Spleen (tissue), 11 donors: ENCODE results near the gene TMEM255B. TPM values are rescaled to one million over a fixed set of nuclear protein-coding genes. Genes with fewer than 3 reads are reported as not detected.
A peak's percentile ranks its signal among the peaks of the same experiment; 100 is the strongest.

Experiments used
- DNase-seq: peaks from one replicate; pipeline ENCODE4 v3.0.0-alpha.2; 2020
- H3K27ac ChIP-seq, 8 donors: fragments of 200-600 bp; sonication (generic) in 7 of 8; 1 replicate in 4 of 8; 2 replicates in 4 of 8; pipeline versions ENCODE4 v1.5.0 to v1.8.0; 2016 to 2021; ENCODE audit warnings: inconsistent platforms in 4 of 8, mild to moderate bottlenecking in 4 of 8, moderate library complexity in 1 of 8
- H3K27me3 ChIP-seq, 7 donors: fragments of 200-600 bp; sonication (generic) in 6 of 7; replicated peaks in 1 of 7; 1 replicate in 4 of 7; 2 replicates in 3 of 7; pipeline versions ENCODE4 v1.5.0 to v1.8.0; 2016 to 2021; ENCODE audit warnings: inconsistent platforms in 3 of 7, mild to moderate bottlenecking in 1 of 7
- H3K36me3 ChIP-seq, 6 donors: fragments of 200-600 bp; sonication (generic) in 5 of 6; 1 replicate in 4 of 6; 2 replicates in 2 of 6; pipeline versions ENCODE4 v1.5.0 to v1.8.0; 2016 to 2021; ENCODE audit warnings: inconsistent platforms in 2 of 6
- H3K4me1 ChIP-seq, 6 donors: fragments of 200-600 bp; sonication (generic) in 5 of 6; 1 replicate in 3 of 6; 2 replicates in 3 of 6; pipeline versions ENCODE4 v1.5.0 to v1.8.0; 2016 to 2021; ENCODE audit warnings: inconsistent platforms in 3 of 6
- H3K4me3 ChIP-seq, 8 donors: fragments of 200-600 bp; sonication (generic) in 7 of 8; 1 replicate in 4 of 8; 2 replicates in 4 of 8; pipeline versions ENCODE4 v1.5.0 to v1.8.0; 2016 to 2021; ENCODE audit warnings: inconsistent platforms in 4 of 8, mild to moderate bottlenecking in 4 of 8, moderate library complexity in 2 of 8
- H3K9me3 ChIP-seq, 8 donors: fragments of 200-600 bp; sonication (generic) in 7 of 8; 1 replicate in 4 of 8; 2 replicates in 4 of 8; pipeline versions ENCODE4 v1.5.0 to v1.8.0; 2016 to 2021; ENCODE audit warnings: inconsistent platforms in 4 of 8
- POLR2A ChIP-seq, 3 donors: fragments of 450-650 bp; IDR thresholded peaks; one replicate each; pipeline ENCODE4 v1.5.1; 2017; ENCODE audit warnings: antibody characterized with exemption in 3 of 3, mild to moderate bottlenecking in 1 of 3
- POLR2AphosphoS5 ChIP-seq, 3 donors: sonication (generic); formaldehyde crosslinking; IDR thresholded peaks; one replicate each; pipeline ENCODE4 v1.5.1; 2017; ENCODE audit warnings: antibody characterized with exemption in 3 of 3
- WGBS, 5 donors: extraction: QIAGEN DNeasy Blood & Tissue Kit in 3 of 5; methylation state at CpG; one replicate each; pipeline versions ENCODE4 v1.1.5 to v1.1.7; 2013 to 2018; 5-methylcytosine and 5-hydroxymethylcytosine counted together
- intact Hi-C: fragments of 100-400 bp; cut with DNase I; formaldehyde crosslinking; loops from one replicate; pipeline ENCODE4 v1.15.0; 2023; ENCODE audit warnings: low total_unique reads
- polyA plus RNA-seq, 3 donors: library from polyadenylated mRNA; stranded (reverse); fragments of 200-250 nt; gene quantifications; one replicate each; pipeline ENCODE4 v1.2.1, GENCODE V29; 2013
- total RNA-seq, 7 donors: library from RNA; depleted of rRNA in 3 of 7; stranded (reverse); fragments of >200 nt in 3 of 7; fragmentation: NEBNext Ultra II Directional in 4 of 7; extraction: Animal tissue kit (Norgen Biotek cat#: 25700) in 4 of 7; gene quantifications; one replicate each; pipeline versions ENCODE4 v1.1.0 to v1.2.1, GENCODE V29; 2016 to 2021
- TF ChIP-seq, protein P1 (sequence below), 11 experiments: fragments of 200-600 bp in 7 of 11; fragments of 450-650 bp in 4 of 11; sonication (generic) in 4 of 11; IDR thresholded peaks in 8 of 11; conservative IDR thresholded peaks in 3 of 11; 1 replicate in 7 of 11; 2 replicates in 4 of 11; pipeline versions ENCODE4 v1.4.0 to v1.8.0; 2016 to 2021; ENCODE audit warnings: antibody characterized with exemption in 11 of 11, inconsistent platforms in 4 of 11, mild to moderate bottlenecking in 1 of 11
- donor health status: healthy with polysubstance abuse.
- donor health status: DM: no; HTN: no; CAD: no; lungs with moderate emphysema.
- donor health status: DM: no; HTN: no; CAD: no.
- donor health status: Bipolar disorder and iron deficiency.
- donor health status: healthy.
- donor health status: DM: no; HTN: no; CAD: no.
- donor health status: DM: yes; HTN: yes; CAD: no.

Gene TMEM255B
- total and polyA plus RNA-seq, 10 donors, result 5.7 to 26.9 (median 12.3) TPM

DNA sequence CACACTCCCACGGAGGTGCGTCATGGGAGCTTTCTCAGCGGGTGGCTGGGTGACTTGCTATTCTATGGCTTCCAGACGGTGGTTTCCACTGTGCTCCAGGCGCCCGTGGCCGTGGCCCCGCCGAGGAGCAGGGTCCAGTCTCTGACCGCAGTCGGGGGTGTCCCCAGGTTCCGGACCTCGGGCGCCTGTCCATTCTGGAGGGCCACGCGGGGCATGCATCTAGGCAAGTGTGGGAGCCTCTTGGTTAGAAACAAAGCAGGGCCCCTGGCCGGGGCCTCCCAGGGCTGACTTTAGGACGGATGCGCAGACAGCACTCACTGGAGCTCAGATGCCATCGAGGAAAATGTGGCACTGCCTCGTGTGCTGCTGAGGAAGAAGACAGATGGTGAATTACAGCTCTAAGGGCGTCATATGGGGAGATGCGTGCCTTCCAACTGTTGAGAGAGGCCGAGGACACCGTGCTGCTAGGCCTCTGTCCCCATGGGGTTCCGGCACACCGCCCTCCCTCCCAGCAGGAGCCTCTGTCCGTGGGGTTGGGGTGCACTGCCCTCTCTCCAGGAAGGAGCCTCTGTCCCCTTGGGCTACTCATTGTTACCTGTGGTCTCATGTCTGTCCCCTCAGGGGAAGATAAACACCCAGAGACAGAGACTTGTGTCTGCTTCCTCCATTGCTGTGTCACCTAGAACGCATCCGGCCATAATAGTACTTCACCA is 38.1 kb downstream of the TMEM255B start:
- Histone ChIP-seq H3K27me3 (peaks cover 0 to 2% (median 0%) of the 10 kb centered on the region in 7 donors), H3K27ac (no peak overlapping the region), H3K4me3 (no peak overlapping the region), H3K36me3 (peaks cover 0 to 25% (median 0%) of the 10 kb centered on the region in 6 donors), H3K4me1 (peaks cover 0 to 8% (median 3%) of the 10 kb centered on the region in 6 donors), H3K9me3 (no peaks in the 10 kb centered on the region)
- intact Hi-C loops, result no loop called here
- TF ChIP-seq POLR2A (IDR thresholded peaks at IDR 0.05) (no peak), POLR2AphosphoS5 (IDR thresholded peaks at IDR 0.05) (no peak)
- TF ChIP-seq, protein P1, sequence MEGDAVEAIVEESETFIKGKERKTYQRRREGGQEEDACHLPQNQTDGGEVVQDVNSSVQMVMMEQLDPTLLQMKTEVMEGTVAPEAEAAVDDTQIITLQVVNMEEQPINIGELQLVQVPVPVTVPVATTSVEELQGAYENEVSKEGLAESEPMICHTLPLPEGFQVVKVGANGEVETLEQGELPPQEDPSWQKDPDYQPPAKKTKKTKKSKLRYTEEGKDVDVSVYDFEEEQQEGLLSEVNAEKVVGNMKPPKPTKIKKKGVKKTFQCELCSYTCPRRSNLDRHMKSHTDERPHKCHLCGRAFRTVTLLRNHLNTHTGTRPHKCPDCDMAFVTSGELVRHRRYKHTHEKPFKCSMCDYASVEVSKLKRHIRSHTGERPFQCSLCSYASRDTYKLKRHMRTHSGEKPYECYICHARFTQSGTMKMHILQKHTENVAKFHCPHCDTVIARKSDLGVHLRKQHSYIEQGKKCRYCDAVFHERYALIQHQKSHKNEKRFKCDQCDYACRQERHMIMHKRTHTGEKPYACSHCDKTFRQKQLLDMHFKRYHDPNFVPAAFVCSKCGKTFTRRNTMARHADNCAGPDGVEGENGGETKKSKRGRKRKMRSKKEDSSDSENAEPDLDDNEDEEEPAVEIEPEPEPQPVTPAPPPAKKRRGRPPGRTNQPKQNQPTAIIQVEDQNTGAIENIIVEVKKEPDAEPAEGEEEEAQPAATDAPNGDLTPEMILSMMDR (IDR thresholded peaks at IDR 0.05 in 8 of 11, conservative IDR thresholded peaks at IDR 0.05 in 3 of 11), result no peak
- DNase-seq, result peak; percentile 61
- 91 to 96% (median 94%) methylated on average over 25 to 30 of the region's 30 CpGs for WGBS, 5 donors

DNA sequence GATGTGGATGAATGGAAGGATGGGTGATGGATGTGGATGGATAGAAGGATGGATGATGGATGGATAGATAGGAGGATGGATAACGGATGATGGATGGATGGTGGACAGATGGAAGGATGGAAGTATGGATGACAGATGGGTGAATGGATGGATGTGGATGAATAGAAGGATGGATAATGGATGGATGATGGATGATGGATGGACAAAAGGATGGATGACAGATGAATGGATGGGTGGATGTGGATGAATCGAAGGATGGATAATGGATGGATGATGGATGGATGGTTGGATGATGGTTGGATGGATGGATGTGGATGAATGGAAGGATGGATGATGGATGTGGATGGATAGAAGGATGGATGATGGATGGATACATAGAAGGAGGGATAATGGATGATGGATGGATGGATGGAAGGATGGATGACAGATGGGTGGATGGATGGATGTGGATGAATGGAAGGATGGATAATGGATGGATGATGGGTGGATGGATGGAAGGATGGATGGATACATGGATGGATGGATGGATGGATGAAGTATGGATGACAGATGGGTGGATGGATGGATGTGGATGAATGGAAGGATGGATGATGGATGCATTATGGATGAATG is 39.3 kb downstream of the TMEM255B start:
- intact Hi-C loops, result no loop called here
- H3K27me3 ChIP-seq, result peaks cover 0 to 9% (median 0%) of the 10 kb centered on the region in 7 donors
- no peak for TF ChIP-seq POLR2AphosphoS5 (IDR thresholded peaks at IDR 0.05)
- TF ChIP-seq, protein P1 (IDR thresholded peaks at IDR 0.05 in 8 of 11, conservative IDR thresholded peaks at IDR 0.05 in 3 of 11), result no peak
- no peak for TF ChIP-seq POLR2A (IDR thresholded peaks at IDR 0.05)
- no peak for DNase-seq
- WGBS, 5 donors, result 76 to 91% (median 85%) methylated on average over 2 of the region's 2 CpGs
- H3K4me3 ChIP-seq, result no peak overlapping the region
- H3K9me3 ChIP-seq, result no peaks in the 10 kb centered on the region
- no peak overlapping the region for H3K27ac ChIP-seq
- peaks cover 0 to 23% (median 0%) of the 10 kb centered on the region in 6 donors for H3K36me3 ChIP-seq
- peaks cover 0 to 19% (median 10%) of the 10 kb centered on the region in 6 donors for H3K4me1 ChIP-seq

DNA sequence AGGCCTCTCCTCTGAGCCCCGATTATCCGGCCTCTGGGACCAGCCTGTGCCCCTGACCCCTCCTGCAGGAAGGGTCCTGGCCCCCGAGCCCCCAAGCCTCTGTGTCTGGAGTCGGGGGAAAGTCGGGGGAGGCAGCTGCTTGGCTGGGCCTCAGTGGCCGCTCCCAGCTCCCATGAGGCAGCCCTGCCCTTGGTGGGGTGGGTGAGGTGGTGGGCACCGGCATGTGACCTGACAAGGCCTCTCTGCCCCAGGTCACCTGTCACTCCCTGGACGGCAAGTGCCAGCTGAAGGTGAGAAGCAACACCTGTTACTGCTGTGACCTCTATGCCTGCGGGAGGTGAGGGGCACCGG is 41.5 kb downstream of the TMEM255B start:
- Histone ChIP-seq H3K4me1 (peaks cover 0 to 20% (median 10%) of the 10 kb centered on the region in 6 donors), H3K36me3 (peaks cover 0 to 12% (median 0%) of the 10 kb centered on the region in 6 donors), H3K27ac (no peak overlapping the region), H3K27me3 (peaks cover 0 to 9% (median 0%) of the 10 kb centered on the region in 7 donors), H3K9me3 (no peaks in the 10 kb centered on the region), H3K4me3 (no peak overlapping the region)
- DNase-seq, result peak; percentile 65
- intact Hi-C loops, result no loop called here
- WGBS, 5 donors, result 82 to 94% (median 84%) methylated on average over 5 to 10 of the region's 10 CpGs
- TF ChIP-seq POLR2AphosphoS5 (IDR thresholded peaks at IDR 0.05) (no peak), POLR2A (IDR thresholded peaks at IDR 0.05) (no peak)
- TF ChIP-seq, protein P1 (IDR thresholded peaks at IDR 0.05 in 8 of 11, conservative IDR thresholded peaks at IDR 0.05 in 3 of 11), result no peak

DNA sequence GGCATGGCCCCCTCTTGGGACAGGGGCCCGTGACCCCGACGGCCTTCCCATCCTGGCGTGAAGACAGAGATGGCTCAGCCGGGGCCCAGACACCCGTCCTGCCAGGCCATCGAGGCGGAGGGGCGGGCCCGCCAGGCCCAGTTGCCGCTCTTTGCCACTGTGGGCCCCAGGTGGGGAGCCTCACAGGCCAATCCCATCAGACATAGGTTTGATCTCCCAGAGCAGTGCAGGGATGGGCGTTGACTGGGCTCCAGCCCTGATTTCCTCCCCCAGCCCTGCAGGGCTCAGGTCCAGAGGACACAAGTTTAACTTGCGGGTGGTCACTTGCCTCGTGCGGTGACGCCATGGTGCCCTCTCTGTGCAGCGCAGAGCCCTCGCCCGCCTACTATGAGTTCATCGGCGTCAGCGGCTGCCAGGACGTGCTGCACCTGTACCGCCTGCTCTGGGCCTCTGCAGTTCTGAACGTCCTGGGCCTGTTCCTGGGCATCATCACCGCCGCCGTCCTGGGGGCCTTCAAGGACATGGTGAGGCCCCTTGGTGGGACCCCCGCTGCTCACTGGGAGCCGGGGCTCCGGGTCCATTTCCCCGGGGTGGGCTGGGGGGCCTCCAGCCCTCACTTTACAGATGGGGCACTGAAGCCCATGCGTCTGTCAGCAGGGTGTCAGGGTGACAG is 42.4 kb downstream of the TMEM255B start:
- Histone ChIP-seq H3K4me1 (peaks cover 0 to 20% (median 10%) of the 10 kb centered on the region in 6 donors), H3K9me3 (no peaks in the 10 kb centered on the region), H3K4me3 (no peak overlapping the region), H3K27ac (no peak overlapping the region), H3K27me3 (peaks cover 0 to 9% (median 0%) of the 10 kb centered on the region in 7 donors), H3K36me3 (peaks cover 0 to 11% (median 0%) of the 10 kb centered on the region in 6 donors)
- no peak for TF ChIP-seq POLR2A (IDR thresholded peaks at IDR 0.05)
- TF ChIP-seq POLR2AphosphoS5 (IDR thresholded peaks at IDR 0.05), result no peak
- TF ChIP-seq, protein P1 (IDR thresholded peaks at IDR 0.05 in 8 of 11, conservative IDR thresholded peaks at IDR 0.05 in 3 of 11), result no peak
- intact Hi-C loops, result no loop called here
- 86 to 95% (median 92%) methylated on average over 7 to 33 of the region's 33 CpGs for WGBS, 5 donors
- peak; percentile 71 for DNase-seq
